GM18951 (cell line): ENCODE data around the gene INO80D.
"Not testable (repeated sequence)": the region's sequence is repeated elsewhere in the genome, so short reads cannot be mapped to it uniquely, and the experiment has no call there.

Source experiments
- POLR2A ChIP-seq: IDR thresholded peaks from 4 replicates; pipeline ENCODE4 v1.6.1; 2011; ENCODE audit warnings: mild to moderate bottlenecking; ENCODE audit not compliant: insufficient read length, insufficient read depth; ENCODE audit errors: extremely low read depth
- in situ Hi-C: fragments of 300-500 bp; cut with MboI; formaldehyde crosslinking; loops from one replicate; pipeline ENCODE4 v1.12.0; 2022; ENCODE audit warnings: low sequenced_read_pairs, mixed read lengths, inconsistent platforms; ENCODE audit not compliant: unreplicated experiment

The INO80D gene

DNA sequence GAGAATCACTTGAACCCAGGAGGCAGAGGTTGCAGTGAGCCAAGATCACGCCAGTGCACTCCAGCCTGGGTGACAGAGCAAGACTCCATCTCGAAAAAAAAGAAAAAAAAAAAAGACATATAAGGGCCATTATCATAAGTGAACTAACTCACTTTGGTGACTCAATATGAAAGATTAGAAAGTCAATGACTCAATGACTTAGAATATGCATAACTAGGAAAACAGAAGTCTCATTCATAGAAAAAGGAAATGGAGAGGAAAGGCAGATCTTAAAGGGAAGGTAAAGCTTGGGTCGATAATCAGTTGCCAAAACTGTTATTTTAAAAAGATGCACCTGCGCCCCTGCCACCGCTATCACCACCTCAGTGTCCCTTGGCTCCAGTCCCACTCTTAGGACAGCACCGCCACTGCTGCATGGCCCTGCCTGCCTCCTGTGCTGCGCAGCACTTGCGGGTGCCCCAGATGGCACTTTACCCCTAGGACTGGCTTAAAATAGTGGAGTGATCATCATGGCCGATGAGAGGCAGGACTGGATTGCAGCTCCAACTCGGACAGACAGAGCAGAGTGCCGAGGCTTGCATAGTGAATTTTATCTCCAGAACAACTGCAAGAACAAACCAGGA, 54.7 kb downstream of the INO80D start:
- TF ChIP-seq POLR2A = no peak
- in situ Hi-C loops = no loop called here

DNA sequence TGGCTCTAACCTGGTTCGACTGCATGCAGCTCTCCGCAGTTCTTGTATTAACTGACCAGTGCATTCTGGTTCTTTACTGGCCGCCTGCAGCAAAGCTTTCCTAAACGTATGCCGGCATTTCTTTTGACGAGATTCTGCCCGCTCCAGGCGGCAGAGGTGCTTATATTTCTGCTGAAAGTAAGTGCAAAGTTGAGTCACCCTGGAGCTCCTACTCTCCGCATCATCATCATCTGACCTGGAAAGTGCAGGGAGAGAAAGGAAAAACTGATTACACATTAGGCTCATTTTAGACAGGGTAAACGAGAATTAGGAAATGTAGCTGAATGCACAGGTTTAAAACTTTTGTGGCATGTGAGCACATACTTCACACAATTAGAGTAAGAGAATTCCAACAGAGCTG, 57.9 kb downstream of the INO80D start:
- in situ Hi-C loops = no loop called here
- TF ChIP-seq POLR2A = no peak

DNA sequence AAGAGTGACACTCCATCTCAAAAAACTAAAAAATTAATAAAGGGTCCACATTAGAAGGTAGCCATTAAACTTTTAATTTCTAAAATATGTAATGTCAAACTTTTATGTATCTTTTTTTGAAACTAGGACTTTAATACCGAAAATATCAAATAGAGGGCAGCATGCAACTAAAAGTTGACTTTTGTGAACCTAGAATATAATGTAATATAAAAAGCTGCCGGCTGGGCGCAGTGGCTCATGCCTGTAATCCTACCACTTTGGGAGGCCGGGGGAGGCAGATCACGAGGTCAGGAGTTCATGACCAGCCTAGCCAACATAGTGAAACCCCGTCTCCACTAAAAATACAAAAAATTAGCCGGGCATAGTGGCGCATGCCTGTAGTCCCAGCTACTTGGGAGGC, 62.8 kb downstream of the INO80D start:
- no peak for TF ChIP-seq POLR2A
- in situ Hi-C loops = no loop called here

DNA sequence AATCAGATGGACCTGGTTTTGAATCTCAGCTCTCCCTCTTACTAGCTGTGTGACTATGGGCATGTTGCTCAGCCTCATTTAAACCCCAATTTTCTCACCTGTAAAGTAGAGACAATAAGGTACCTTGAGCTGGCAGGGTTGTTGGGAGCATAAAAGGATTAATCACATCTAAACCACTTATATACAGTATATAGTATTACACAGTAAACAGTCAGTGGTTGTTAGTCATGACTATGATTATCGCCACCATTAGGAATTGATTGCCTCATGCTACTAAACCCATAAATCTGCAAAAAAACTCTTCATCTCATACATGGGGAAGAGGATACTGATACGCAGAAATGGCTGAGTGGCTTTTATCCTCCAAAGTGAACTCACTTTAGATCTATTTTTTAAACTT, 65.8 kb downstream of the INO80D start:
- in situ Hi-C loops = no loop called here
- TF ChIP-seq POLR2A = no peak

DNA sequence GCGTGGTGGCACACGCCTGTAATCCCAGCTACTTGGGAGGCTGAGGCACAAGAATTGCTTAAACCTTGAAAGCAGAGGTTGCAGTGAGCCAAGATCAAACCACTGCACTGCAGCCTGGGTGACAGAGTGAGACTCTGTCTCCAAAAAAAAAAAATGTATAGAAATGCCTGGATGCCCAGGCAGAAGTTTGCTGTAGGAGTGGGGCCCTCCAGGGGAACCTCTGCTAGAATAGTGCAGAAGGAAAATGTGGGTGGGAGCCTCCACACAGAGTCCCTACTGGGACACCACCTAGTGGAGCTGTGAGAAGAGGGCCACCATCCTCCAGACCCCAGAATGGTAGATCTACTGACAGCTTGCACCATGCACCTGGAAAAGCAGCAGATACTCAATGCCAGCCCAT, 70.2 kb downstream of the INO80D start:
- in situ Hi-C loops = not testable (repeated sequence)

DNA sequence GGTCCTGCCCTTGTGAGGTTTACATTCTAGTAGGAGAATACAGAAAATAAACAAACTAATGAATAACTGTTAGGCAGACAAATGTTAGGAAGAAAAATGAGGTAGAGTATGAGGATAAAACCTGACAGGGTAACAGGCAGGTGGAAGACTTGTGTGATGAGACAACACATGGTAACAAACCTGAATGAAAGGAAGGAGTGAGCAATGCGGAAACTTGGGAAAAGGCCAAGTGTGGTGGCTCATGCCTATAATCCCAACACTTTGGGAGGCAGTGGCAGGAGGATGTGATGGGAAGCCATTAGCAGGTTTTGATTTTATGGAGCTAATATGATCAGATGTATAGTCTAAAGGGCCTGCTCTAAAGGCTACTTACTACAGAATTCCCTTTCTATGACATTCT, 74.2 kb downstream of the INO80D start:
- no peak for TF ChIP-seq POLR2A
- in situ Hi-C loops = no loop called here

DNA sequence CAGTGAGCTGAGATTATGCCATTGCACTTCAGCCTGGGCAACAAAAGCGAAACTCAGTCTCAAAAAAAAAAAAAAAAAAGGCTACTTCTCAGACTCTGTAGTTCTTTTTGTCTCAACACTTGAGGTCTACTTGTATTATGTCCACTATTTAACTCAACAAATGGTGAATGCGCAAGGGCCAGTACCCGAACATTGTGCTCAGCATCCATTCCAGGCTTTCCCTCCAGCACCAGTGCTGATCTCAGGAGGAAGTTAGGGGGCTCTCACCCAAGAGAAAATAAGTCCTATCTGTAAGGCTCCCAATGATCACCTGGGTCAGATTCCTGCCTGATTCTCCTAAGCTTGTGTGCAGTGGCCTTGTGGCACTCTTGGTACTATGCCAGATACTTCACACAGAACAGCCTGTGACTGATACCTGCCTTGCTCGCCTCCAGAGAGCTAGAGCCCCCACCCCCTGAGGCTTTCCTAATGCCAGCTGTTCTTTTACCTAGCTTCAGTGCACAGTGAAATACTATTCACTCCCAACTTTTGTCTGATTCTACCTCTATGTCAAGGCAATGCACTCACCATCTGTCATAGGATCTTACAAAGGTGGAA, 74.9 kb downstream of the INO80D start:
- TF ChIP-seq POLR2A = no peak

DNA sequence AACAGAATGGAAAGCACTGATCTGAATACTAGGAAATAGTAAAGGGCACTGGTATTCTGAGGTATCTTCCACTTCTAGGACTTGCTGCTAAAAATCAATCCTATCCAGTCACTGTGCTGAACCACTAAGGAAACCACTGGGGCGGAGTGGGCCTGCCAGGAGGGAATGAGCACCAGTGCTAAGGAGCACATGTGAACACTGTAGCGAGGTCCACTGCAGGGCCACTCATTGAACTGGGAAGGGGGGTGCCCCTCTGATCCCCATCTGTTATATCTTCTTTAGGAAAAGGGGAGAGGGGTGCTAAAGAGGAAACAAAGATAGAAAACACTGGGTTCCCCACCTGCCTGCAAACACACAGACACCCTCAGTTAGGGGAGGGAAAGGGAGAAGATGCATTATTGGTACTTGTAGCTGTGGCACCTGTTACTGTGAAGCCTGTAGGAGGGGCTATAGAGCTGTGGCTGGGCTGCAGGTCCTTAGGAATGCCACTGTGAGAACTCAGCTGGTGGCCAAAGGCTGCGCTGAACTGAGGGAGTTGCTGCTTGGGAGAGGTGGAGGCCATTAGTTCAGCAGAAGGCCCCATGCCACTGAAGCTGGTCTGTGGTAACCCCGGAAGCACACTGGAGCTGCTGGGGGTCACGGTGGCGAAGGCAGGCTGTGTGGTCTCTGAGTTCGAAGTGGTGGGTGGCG, 81.8 kb downstream of the INO80D start:
- in situ Hi-C loops = no loop called here
- TF ChIP-seq POLR2A = no peak

More for the DNA sequence above, 74.9 kb downstream of the INO80D start:
- in situ Hi-C loops = no loop called here

DNA sequence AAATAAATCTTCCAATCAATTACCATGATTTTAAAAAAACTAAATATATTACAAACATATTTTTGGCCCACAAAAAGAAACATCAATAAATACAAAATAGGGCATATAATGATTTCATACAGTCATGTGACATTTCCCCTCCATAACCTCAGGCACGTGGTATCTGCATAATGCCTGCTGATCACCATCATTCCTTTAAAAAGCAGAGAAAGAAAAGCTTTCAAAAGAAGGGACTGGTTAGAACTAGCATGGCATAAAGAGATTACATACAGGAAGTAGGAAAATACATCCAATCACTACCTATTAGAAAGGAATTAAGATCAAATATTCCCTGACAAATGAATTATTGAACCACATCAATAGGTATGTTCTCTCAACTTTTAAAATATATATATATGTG, 83.5 kb downstream of the INO80D start:
- TF ChIP-seq POLR2A = no peak
- in situ Hi-C loops = no loop called here

DNA sequence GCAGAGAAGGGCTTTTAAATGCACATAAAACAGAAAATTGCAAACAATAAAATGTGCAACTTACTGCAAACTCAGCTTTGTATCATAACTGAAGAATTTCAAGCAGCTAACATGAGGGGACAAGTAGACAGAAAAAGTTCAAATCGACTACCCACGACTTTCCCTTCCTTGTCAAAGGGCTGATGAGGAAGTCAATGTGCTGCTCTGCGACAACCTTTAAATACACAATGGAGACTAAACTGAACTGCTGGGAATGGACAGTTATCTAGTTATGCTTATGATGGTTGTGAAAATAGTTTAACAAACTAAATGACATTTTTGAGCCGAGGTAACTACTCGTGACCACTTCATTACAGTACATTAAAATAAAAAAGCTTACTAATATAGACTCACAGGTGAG, 84.1 kb downstream of the INO80D start:
- TF ChIP-seq POLR2A = no peak
- in situ Hi-C loops = no loop called here

DNA sequence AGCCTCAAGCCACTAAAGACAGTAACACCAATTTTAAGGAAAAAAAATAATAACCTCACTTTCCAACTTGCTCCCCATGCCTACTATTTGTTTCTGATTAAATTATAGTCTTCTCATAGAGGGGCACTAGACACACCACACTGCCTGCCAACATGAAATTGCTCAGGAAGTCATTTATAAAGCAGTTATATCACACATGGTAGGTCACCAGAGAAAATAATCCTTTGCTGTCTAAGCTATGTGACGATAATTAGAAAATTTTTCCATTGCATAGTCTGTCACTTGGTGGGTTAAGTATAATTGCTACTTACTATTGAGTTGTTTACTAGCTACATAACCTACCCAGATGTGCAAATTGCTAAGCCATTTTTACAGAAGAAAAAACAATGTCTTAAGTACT, 85.2 kb downstream of the INO80D start:
- in situ Hi-C loops = no loop called here
- TF ChIP-seq POLR2A = no peak

DNA sequence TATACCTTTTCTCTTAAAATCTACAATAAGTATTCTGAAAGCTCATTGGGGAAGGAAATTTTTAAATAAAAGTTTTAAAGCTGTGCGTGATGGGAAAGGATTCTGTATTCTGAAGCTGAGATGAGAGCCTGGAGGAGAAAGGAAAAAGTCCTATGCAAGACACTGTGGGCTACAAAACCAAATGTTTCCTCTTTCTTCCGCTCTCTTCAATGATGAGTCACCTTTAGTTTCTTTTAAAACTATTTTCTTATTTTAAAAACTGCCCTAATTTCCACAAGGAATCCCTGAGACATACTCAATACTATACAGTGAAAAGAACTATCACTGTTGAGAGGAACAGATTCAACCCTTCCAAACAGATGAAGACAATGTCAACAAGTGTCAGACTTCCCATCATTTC, 87.4 kb downstream of the INO80D start:
- in situ Hi-C loops = no loop called here
- TF ChIP-seq POLR2A = no peak

DNA sequence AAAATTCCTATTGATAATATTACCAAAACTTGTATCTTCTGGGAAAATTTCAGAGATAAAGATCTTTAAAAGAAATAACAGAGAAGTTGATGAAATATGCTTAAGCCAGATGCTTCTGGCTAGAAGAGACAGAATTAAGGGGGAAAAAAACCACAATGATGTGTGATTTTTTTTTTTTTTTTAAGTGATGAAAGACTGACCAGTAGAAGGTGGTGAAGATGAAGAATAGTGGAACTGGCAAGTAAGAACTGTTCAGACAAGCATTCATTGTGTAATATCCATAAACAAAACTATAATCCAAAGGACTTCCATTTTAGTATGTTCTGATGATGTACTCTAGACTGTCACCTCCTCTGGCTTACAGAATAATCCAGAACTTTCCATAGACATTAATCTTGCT, 89.8 kb downstream of the INO80D start:
- TF ChIP-seq POLR2A = no peak
- in situ Hi-C loops = no loop called here

DNA sequence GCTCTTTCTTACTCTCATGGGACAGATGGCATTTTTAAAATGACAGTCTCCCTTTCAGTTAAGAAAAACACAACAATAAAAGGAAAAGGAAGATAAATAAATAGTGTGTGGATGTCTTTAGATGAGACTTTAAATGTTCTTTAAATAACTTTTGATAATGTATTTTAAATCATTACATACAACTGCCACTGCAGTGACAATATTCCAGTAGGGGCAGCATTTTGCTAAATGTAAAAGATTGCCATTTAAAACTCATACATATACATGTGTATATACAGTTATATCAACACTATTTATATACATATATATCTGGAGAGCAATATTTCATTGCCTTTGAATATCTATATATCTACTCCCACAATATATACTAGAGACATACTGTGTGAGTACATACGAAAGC, 90.7 kb downstream of the INO80D start:
- in situ Hi-C loops = no loop called here
- no peak for TF ChIP-seq POLR2A
